Measurements from ENCODE around the gene YTHDC1.
"Not testable (repeated sequence)": the region's sequence is repeated elsewhere in the genome, so short reads cannot be mapped to it uniquely, and the experiment has no call there.

YTHDC1 gene

GRCh38 chr4:68349649-68350360 is at the start of gene YTHDC1:
TSS of gene YTHDC1 (minus strand) at chr4:68350090. CDS start at chr4:68349753, 337 bp downstream.
- peak; percentile 74 for DNase-seq

GRCh38 chr4:68399306-68399705 is 49.4 kb upstream of the YTHDC1 start:
- DNase-seq, result no peak

GRCh38 chr4:68396756-68397155 is 46.9 kb upstream of the YTHDC1 start:
- DNase-seq, result no peak

GRCh38 chr4:68391436-68391835 is 41.5 kb upstream of the YTHDC1 start:
- no peak for DNase-seq

GRCh38 chr4:68390205-68390935 is 40.5 kb upstream of the YTHDC1 start:
- DNase-seq, result no peak

- DNase-seq, result not testable (repeated sequence)
Observed at GRCh38 chr4:68389386-68389913, 39.6 kb upstream of the YTHDC1 start.

GRCh38 chr4:68388347-68388865 is 38.5 kb upstream of the YTHDC1 start:
- DNase-seq, result no peak

GRCh38 chr4:68385267-68385666 is 35.4 kb upstream of the YTHDC1 start:
- no peak for DNase-seq

GRCh38 chr4:68383115-68383514 is 33.2 kb upstream of the YTHDC1 start:
- DNase-seq, result no peak

- no peak for DNase-seq
Observed at GRCh38 chr4:68378226-68378625, 28.3 kb upstream of the YTHDC1 start.

GRCh38 chr4:68375667-68376559 is 26.0 kb upstream of the YTHDC1 start:
- DNase-seq, result peak; percentile 1

GRCh38 chr4:68373513-68373912 is 23.6 kb upstream of the YTHDC1 start:
- DNase-seq, result no peak

GRCh38 chr4:68372588-68372987 is 22.7 kb upstream of the YTHDC1 start:
- DNase-seq, result no peak

- DNase-seq, result no peak
Observed at GRCh38 chr4:68369142-68369805, 19.4 kb upstream of the YTHDC1 start.

GRCh38 chr4:68368691-68369131 is 18.8 kb upstream of the YTHDC1 start:
- DNase-seq, result no peak

- DNase-seq, result no peak
Observed at GRCh38 chr4:68367835-68368234, 17.9 kb upstream of the YTHDC1 start.

GRCh38 chr4:68366600-68366999 is 16.7 kb upstream of the YTHDC1 start:
- DNase-seq, result no peak

- DNase-seq, result no peak
Observed at GRCh38 chr4:68365068-68365467, 15.2 kb upstream of the YTHDC1 start.

GRCh38 chr4:68361146-68361589 is 11.3 kb upstream of the YTHDC1 start:
- no peak for DNase-seq

GRCh38 chr4:68360231-68360968 is 10.5 kb upstream of the YTHDC1 start:
- DNase-seq, result no peak

GRCh38 chr4:68359508-68359907 is 9.6 kb upstream of the YTHDC1 start:
- no peak for DNase-seq

All from NCI-H1694 (cell line).